ENCODE data around the gene EYS. TPM values are rescaled to one million over a fixed set of nuclear protein-coding genes. Genes with fewer than 3 reads are reported as not detected.

EYS gene
- total and polyA plus RNA-seq, 5 donors from 2014 or later = 0.03 to 0.09 (median 0.05) TPM; not detected in 1

- no peak overlapping the region for H3K4me3 ChIP-seq (ENCODE audit: low read depth, low read length)
- no peaks in the 10 kb centered on the region for H3K4me1 ChIP-seq (ENCODE audit: control insufficient read depth, insufficient read depth, low read length, poor library complexity, severe bottlenecking)
- Mint-ChIP-seq H3K36me3 (no peaks in the 10 kb centered on the region), H3K9me3 (peaks cover 0 to 21% (median 2%) of the 10 kb centered on the region in 7 donors), H3K27me3 (no peaks in the 10 kb centered on the region), H3K4me1 (no peaks in the 10 kb centered on the region), H3K27ac (no peak overlapping the region), H3K4me3 (no peak overlapping the region)
- no peak overlapping the region for H3K27ac ChIP-seq (ENCODE audit: insufficient read depth, low read length, poor library complexity, severe bottlenecking)
- H3K27me3 ChIP-seq (ENCODE audit: control insufficient read depth, insufficient read depth, low read length) = no peaks in the 10 kb centered on the region
- DNase-seq = no peak
- peaks cover 0 to 11% of the 10 kb centered on the region in 2 experiments for H3K9me3 ChIP-seq (ENCODE audit: control insufficient read depth in 2 of 2, low read length in 2 of 2)
- no peaks in the 10 kb centered on the region for H3K36me3 ChIP-seq (ENCODE audit: control insufficient read depth, insufficient read depth, low read length)
- no peak for ATAC-seq (ENCODE audit: low read depth in 2 of 2)
Measured at GRCh38 chr6:65088575-65088974, 618.5 kb downstream of the EYS start.

GRCh38 chr6:65081756-65082155, 625.3 kb downstream of the EYS start:
- no peaks in the 10 kb centered on the region for H3K4me1 Mint-ChIP-seq
- no peak overlapping the region for H3K27ac Mint-ChIP-seq
- Histone ChIP-seq H3K27ac (ENCODE audit: insufficient read depth, low read length, poor library complexity, severe bottlenecking) (no peak overlapping the region), H3K9me3 (ENCODE audit: control insufficient read depth in 2 of 2, low read length in 2 of 2) (no peaks in the 10 kb centered on the region), H3K4me3 (ENCODE audit: low read depth, low read length) (no peak overlapping the region), H3K27me3 (ENCODE audit: control insufficient read depth, insufficient read depth, low read length) (no peaks in the 10 kb centered on the region), H3K36me3 (ENCODE audit: control insufficient read depth, insufficient read depth, low read length) (no peaks in the 10 kb centered on the region), H3K4me1 (ENCODE audit: control insufficient read depth, insufficient read depth, low read length, poor library complexity, severe bottlenecking) (no peaks in the 10 kb centered on the region)
- H3K4me3 Mint-ChIP-seq = no peak overlapping the region
- no peaks in the 10 kb centered on the region for H3K27me3 Mint-ChIP-seq
- ATAC-seq (ENCODE audit: low read depth in 2 of 2) (no peak), DNase-seq (no peak)
- H3K9me3 Mint-ChIP-seq = peaks cover 0 to 16% (median 4%) of the 10 kb centered on the region in 7 donors
- no peaks in the 10 kb centered on the region for H3K36me3 Mint-ChIP-seq

GRCh38 chr6:65075705-65076230, 631.3 kb downstream of the EYS start:
- Mint-ChIP-seq H3K27ac (no peak overlapping the region), H3K4me1 (no peaks in the 10 kb centered on the region), H3K4me3 (no peak overlapping the region), H3K27me3 (no peaks in the 10 kb centered on the region), H3K9me3 (peaks cover 0 to 41% (median 7%) of the 10 kb centered on the region in 7 donors), H3K36me3 (no peaks in the 10 kb centered on the region)
- Histone ChIP-seq H3K36me3 (ENCODE audit: control insufficient read depth, insufficient read depth, low read length) (no peaks in the 10 kb centered on the region), H3K27ac (ENCODE audit: insufficient read depth, low read length, poor library complexity, severe bottlenecking) (no peak overlapping the region), H3K4me3 (ENCODE audit: low read depth, low read length) (no peak overlapping the region), H3K9me3 (ENCODE audit: control insufficient read depth in 2 of 2, low read length in 2 of 2) (peaks cover 0 to 4% of the 10 kb centered on the region in 2 experiments), H3K4me1 (ENCODE audit: control insufficient read depth, insufficient read depth, low read length, poor library complexity, severe bottlenecking) (no peaks in the 10 kb centered on the region), H3K27me3 (ENCODE audit: control insufficient read depth, insufficient read depth, low read length) (no peaks in the 10 kb centered on the region)
- DNase-seq (no peak), ATAC-seq (ENCODE audit: low read depth in 2 of 2) (no peak)

- no peaks in the 10 kb centered on the region for H3K36me3 Mint-ChIP-seq
- Histone ChIP-seq H3K9me3 (ENCODE audit: control insufficient read depth in 2 of 2, low read length in 2 of 2) (peaks cover 0 to 8% of the 10 kb centered on the region in 2 experiments), H3K4me1 (ENCODE audit: control insufficient read depth, insufficient read depth, low read length, poor library complexity, severe bottlenecking) (no peaks in the 10 kb centered on the region), H3K4me3 (ENCODE audit: low read depth, low read length) (no peak overlapping the region), H3K27ac (ENCODE audit: insufficient read depth, low read length, poor library complexity, severe bottlenecking) (no peak overlapping the region), H3K36me3 (ENCODE audit: control insufficient read depth, insufficient read depth, low read length) (no peaks in the 10 kb centered on the region), H3K27me3 (ENCODE audit: control insufficient read depth, insufficient read depth, low read length) (no peaks in the 10 kb centered on the region)
- no peaks in the 10 kb centered on the region for H3K27me3 Mint-ChIP-seq
- no peak for ATAC-seq (ENCODE audit: low read depth in 2 of 2)
- H3K9me3 Mint-ChIP-seq = peaks cover 3 to 54% (median 11%) of the 10 kb centered on the region in 7 donors
- H3K4me3 Mint-ChIP-seq = no peak overlapping the region
- H3K4me1 Mint-ChIP-seq = no peaks in the 10 kb centered on the region
- H3K27ac Mint-ChIP-seq = no peak overlapping the region
- no peak for DNase-seq
Measured at GRCh38 chr6:65072500-65072899, 634.5 kb downstream of the EYS start.

- no peaks in the 10 kb centered on the region for H3K36me3 ChIP-seq (ENCODE audit: control insufficient read depth, insufficient read depth, low read length)
- no peaks in the 10 kb centered on the region for H3K27me3 ChIP-seq (ENCODE audit: control insufficient read depth, insufficient read depth, low read length)
- ATAC-seq (ENCODE audit: low read depth in 2 of 2) = no peak
- no peak overlapping the region for H3K4me3 Mint-ChIP-seq
- H3K27ac Mint-ChIP-seq = no peak overlapping the region
- no peaks in the 10 kb centered on the region for H3K4me1 ChIP-seq (ENCODE audit: control insufficient read depth, insufficient read depth, low read length, poor library complexity, severe bottlenecking)
- no peaks in the 10 kb centered on the region for H3K36me3 Mint-ChIP-seq
- H3K27me3 Mint-ChIP-seq = no peaks in the 10 kb centered on the region
- DNase-seq = no peak
- no peak overlapping the region for H3K27ac ChIP-seq (ENCODE audit: insufficient read depth, low read length, poor library complexity, severe bottlenecking)
- H3K4me3 ChIP-seq (ENCODE audit: low read depth, low read length) = no peak overlapping the region
- peaks cover 0 to 8% of the 10 kb centered on the region in 2 experiments for H3K9me3 ChIP-seq (ENCODE audit: control insufficient read depth in 2 of 2, low read length in 2 of 2)
- H3K4me1 Mint-ChIP-seq = no peaks in the 10 kb centered on the region
- peaks cover 3 to 54% (median 11%) of the 10 kb centered on the region in 7 donors for H3K9me3 Mint-ChIP-seq
Measured at GRCh38 chr6:65071480-65071879, 635.5 kb downstream of the EYS start.

GRCh38 chr6:65064844-65065243, 642.2 kb downstream of the EYS start:
- ATAC-seq (ENCODE audit: low read depth in 2 of 2) = no peak

GRCh38 chr6:65059568-65059967, 647.5 kb downstream of the EYS start:
- H3K36me3 Mint-ChIP-seq = no peaks in the 10 kb centered on the region
- H3K27ac Mint-ChIP-seq = no peak overlapping the region
- Histone ChIP-seq H3K36me3 (ENCODE audit: control insufficient read depth, insufficient read depth, low read length) (no peaks in the 10 kb centered on the region), H3K4me1 (ENCODE audit: control insufficient read depth, insufficient read depth, low read length, poor library complexity, severe bottlenecking) (no peaks in the 10 kb centered on the region), H3K4me3 (ENCODE audit: low read depth, low read length) (no peak overlapping the region), H3K27me3 (ENCODE audit: control insufficient read depth, insufficient read depth, low read length) (no peaks in the 10 kb centered on the region), H3K9me3 (ENCODE audit: control insufficient read depth in 2 of 2, low read length in 2 of 2) (no peaks in the 10 kb centered on the region), H3K27ac (ENCODE audit: insufficient read depth, low read length, poor library complexity, severe bottlenecking) (no peak overlapping the region)
- peaks cover 0 to 30% (median 2%) of the 10 kb centered on the region in 7 donors for H3K9me3 Mint-ChIP-seq
- H3K4me3 Mint-ChIP-seq = no peak overlapping the region
- ATAC-seq (ENCODE audit: low read depth in 2 of 2) = no peak
- H3K4me1 Mint-ChIP-seq = no peaks in the 10 kb centered on the region
- no peak for DNase-seq
- no peaks in the 10 kb centered on the region for H3K27me3 Mint-ChIP-seq

More at GRCh38 chr6:65064844-65065243, 642.2 kb downstream of the EYS start:
- H3K27me3 ChIP-seq (ENCODE audit: control insufficient read depth, insufficient read depth, low read length) = no peaks in the 10 kb centered on the region
- DNase-seq = no peak
- no peaks in the 10 kb centered on the region for H3K36me3 Mint-ChIP-seq
- no peak overlapping the region for H3K4me3 Mint-ChIP-seq
- H3K27ac ChIP-seq (ENCODE audit: insufficient read depth, low read length, poor library complexity, severe bottlenecking) = no peak overlapping the region
- H3K4me1 Mint-ChIP-seq = no peaks in the 10 kb centered on the region
- H3K4me1 ChIP-seq (ENCODE audit: control insufficient read depth, insufficient read depth, low read length, poor library complexity, severe bottlenecking) = no peaks in the 10 kb centered on the region
- no peak overlapping the region for H3K27ac Mint-ChIP-seq
- no peak overlapping the region for H3K4me3 ChIP-seq (ENCODE audit: low read depth, low read length)
- H3K27me3 Mint-ChIP-seq = no peaks in the 10 kb centered on the region
- peaks cover 0 to 4% of the 10 kb centered on the region in 2 experiments for H3K9me3 ChIP-seq (ENCODE audit: control insufficient read depth in 2 of 2, low read length in 2 of 2)
- H3K9me3 Mint-ChIP-seq = peaks cover 0 to 44% (median 6%) of the 10 kb centered on the region in 7 donors
- no peaks in the 10 kb centered on the region for H3K36me3 ChIP-seq (ENCODE audit: control insufficient read depth, insufficient read depth, low read length)

GRCh38 chr6:65055545-65055944, 651.5 kb downstream of the EYS start:
- Mint-ChIP-seq H3K27me3 (no peaks in the 10 kb centered on the region), H3K9me3 (peaks cover 0 to 19% (median 5%) of the 10 kb centered on the region in 7 donors), H3K27ac (no peak overlapping the region), H3K36me3 (no peaks in the 10 kb centered on the region), H3K4me3 (no peak overlapping the region), H3K4me1 (no peaks in the 10 kb centered on the region)
- H3K9me3 ChIP-seq (ENCODE audit: control insufficient read depth in 2 of 2, low read length in 2 of 2) = peaks cover 0 to 2% of the 10 kb centered on the region in 2 experiments
- DNase-seq (no peak), ATAC-seq (ENCODE audit: low read depth in 2 of 2) (no peak)
- no peak overlapping the region for H3K27ac ChIP-seq (ENCODE audit: insufficient read depth, low read length, poor library complexity, severe bottlenecking)
- no peak overlapping the region for H3K4me3 ChIP-seq (ENCODE audit: low read depth, low read length)
- no peaks in the 10 kb centered on the region for H3K4me1 ChIP-seq (ENCODE audit: control insufficient read depth, insufficient read depth, low read length, poor library complexity, severe bottlenecking)
- H3K27me3 ChIP-seq (ENCODE audit: control insufficient read depth, insufficient read depth, low read length) = no peaks in the 10 kb centered on the region
- H3K36me3 ChIP-seq (ENCODE audit: control insufficient read depth, insufficient read depth, low read length) = no peaks in the 10 kb centered on the region
